MCF 10A (cell line): Measurements from ENCODE around the gene FGG. TPM values are rescaled to one million over a fixed set of nuclear protein-coding genes. Genes with fewer than 3 reads are reported as not detected.

Experiments used
- BruUV-seq: library from RNA; stranded (reverse); fragments of 400-500 nt; replicated peaks from 2 replicates; lab custom pipeline; 2021; lab: Mats Ljungman, UMichigan
- CTCF ChIA-PET: fragments of 300-600 bp; sonication (Branson Sonifier 250); formaldehyde crosslinking; extraction: SDS; loops from one replicate; lab custom pipeline; 2021; ENCODE audit warnings: antibody characterized with exemption, inconsistent platforms; lab: Yijun Ruan, JAX
- POLR2A ChIA-PET: fragments of 300-600, 350-650 bp; sonication (Branson Sonifier 250); formaldehyde crosslinking; extraction: SDS; loops from one replicate; lab custom pipeline; 2020; ENCODE audit warnings: antibody characterized with exemption, inconsistent platforms; lab: Yijun Ruan, JAX
- DNase-seq: peaks from one replicate; pipeline ENCODE4 v3.0.0-alpha.2; 2018; ENCODE audit not compliant: unreplicated experiment
- H3K27ac Mint-ChIP-seq: one replicate; pipeline ENCODE4 v1.8.0; 2022; ENCODE audit warnings: mild to moderate bottlenecking, low read depth, mixed read lengths; ENCODE audit not compliant: unreplicated experiment
- H3K27me3 Mint-ChIP-seq: one replicate; pipeline ENCODE4 v1.8.0; 2022; ENCODE audit warnings: mixed read lengths; ENCODE audit not compliant: insufficient read depth, unreplicated experiment
- H3K36me3 Mint-ChIP-seq: one replicate; pipeline ENCODE4 v1.8.0; 2022; ENCODE audit warnings: mild to moderate bottlenecking, moderate library complexity, mixed read lengths; ENCODE audit not compliant: insufficient read depth, unreplicated experiment
- H3K4me1 Mint-ChIP-seq: one replicate; pipeline ENCODE4 v1.8.0; 2022; ENCODE audit warnings: mixed read lengths; ENCODE audit not compliant: insufficient read depth, unreplicated experiment
- H3K4me3 Mint-ChIP-seq: one replicate; pipeline ENCODE4 v1.8.0; 2022; ENCODE audit warnings: mild to moderate bottlenecking, moderate library complexity, mixed read lengths; ENCODE audit not compliant: unreplicated experiment
- H3K9me3 Mint-ChIP-seq: one replicate; pipeline ENCODE4 v1.8.0; 2022; ENCODE audit warnings: mixed read lengths; ENCODE audit not compliant: unreplicated experiment
- intact Hi-C: fragments of 100-400 bp; cut with micrococcal nuclease; formaldehyde crosslinking; loops from 2 replicates; pipeline ENCODE4 v1.14.1; 2022
- total RNA-seq: library from RNA; stranded (reverse); gene quantifications from 2 replicates; pipeline ENCODE4 v1.2.3, GENCODE V29; 2022
- TF ChIP-seq, protein P1 (sequence below): fragments of 200-600 bp; IDR thresholded peaks from one replicate; pipeline ENCODE4 v1.8.0; 2022; ENCODE audit warnings: antibody characterized with exemption, mild to moderate bottlenecking; ENCODE audit not compliant: unreplicated experiment

FGG gene
- total RNA-seq, 1 experiment from 2014 or later: 3.2 TPM

DNA sequence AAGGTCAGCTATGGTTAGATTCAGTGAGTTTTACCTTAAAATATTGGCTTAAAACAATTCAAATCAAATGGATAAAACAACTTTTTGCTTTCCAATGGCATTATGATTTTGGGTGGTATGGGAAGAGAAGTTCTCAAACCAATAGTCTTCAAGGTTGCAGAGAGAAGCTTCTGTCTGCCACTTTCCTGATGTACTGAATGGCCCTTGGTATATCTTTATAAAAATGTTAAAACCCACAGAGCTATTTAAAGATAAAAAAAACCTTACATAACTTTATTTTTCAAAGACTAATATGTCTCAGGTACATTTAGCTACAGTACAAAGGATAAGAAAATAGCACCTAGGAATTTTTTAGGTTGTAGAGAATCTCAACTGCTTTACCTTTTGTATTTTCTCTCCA, 28.8 kb downstream of the FGG start:
- H3K4me3 Mint-ChIP-seq: no peak overlapping the region
- intact Hi-C loops: no loop called here
- POLR2A ChIA-PET: interaction anchor here (0.5 kb wide), 1 partner anchor 233 kb away, joined by 3 read pairs; no protein-coding TSS in a partner anchor

GRCh38 chr4:154583230-154583629, 29.2 kb downstream of the FGG start:
- H3K27ac Mint-ChIP-seq: no peak overlapping the region
- H3K27me3 Mint-ChIP-seq: no peaks in the 10 kb centered on the region
- POLR2A ChIA-PET: interaction anchor here (0.5 to 0.7 kb wide), 2 partner anchors 116 to 234 kb away, joined by 3 read pairs; no protein-coding TSS in a partner anchor
- no peak overlapping the region for H3K4me3 Mint-ChIP-seq
- no TSS peak for BruUV-seq
- no peak for DNase-seq
- H3K4me1 Mint-ChIP-seq: peaks cover 5% of the 10 kb centered on the region
- TF ChIP-seq, protein P1, sequence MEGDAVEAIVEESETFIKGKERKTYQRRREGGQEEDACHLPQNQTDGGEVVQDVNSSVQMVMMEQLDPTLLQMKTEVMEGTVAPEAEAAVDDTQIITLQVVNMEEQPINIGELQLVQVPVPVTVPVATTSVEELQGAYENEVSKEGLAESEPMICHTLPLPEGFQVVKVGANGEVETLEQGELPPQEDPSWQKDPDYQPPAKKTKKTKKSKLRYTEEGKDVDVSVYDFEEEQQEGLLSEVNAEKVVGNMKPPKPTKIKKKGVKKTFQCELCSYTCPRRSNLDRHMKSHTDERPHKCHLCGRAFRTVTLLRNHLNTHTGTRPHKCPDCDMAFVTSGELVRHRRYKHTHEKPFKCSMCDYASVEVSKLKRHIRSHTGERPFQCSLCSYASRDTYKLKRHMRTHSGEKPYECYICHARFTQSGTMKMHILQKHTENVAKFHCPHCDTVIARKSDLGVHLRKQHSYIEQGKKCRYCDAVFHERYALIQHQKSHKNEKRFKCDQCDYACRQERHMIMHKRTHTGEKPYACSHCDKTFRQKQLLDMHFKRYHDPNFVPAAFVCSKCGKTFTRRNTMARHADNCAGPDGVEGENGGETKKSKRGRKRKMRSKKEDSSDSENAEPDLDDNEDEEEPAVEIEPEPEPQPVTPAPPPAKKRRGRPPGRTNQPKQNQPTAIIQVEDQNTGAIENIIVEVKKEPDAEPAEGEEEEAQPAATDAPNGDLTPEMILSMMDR: no peak
- H3K9me3 Mint-ChIP-seq: no peaks in the 10 kb centered on the region
- intact Hi-C loops: no loop called here
- CTCF ChIA-PET: no interaction called here
- no peaks in the 10 kb centered on the region for H3K36me3 Mint-ChIP-seq

More for the DNA sequence above, 28.8 kb downstream of the FGG start:
- Mint-ChIP-seq H3K27ac (no peak overlapping the region), H3K9me3 (no peaks in the 10 kb centered on the region), H3K36me3 (no peaks in the 10 kb centered on the region), H3K27me3 (no peaks in the 10 kb centered on the region), H3K4me1 (peaks cover 5% of the 10 kb centered on the region)
- BruUV-seq: no TSS peak
- CTCF ChIA-PET: interaction anchor here (0.6 to 3.3 kb wide), 3 partner anchors 24 to 337 kb away, joined by 3 to 13 read pairs (median 4); no protein-coding TSS in a partner anchor
- TF ChIP-seq, protein P1: no peak
- no peak for DNase-seq

DNA sequence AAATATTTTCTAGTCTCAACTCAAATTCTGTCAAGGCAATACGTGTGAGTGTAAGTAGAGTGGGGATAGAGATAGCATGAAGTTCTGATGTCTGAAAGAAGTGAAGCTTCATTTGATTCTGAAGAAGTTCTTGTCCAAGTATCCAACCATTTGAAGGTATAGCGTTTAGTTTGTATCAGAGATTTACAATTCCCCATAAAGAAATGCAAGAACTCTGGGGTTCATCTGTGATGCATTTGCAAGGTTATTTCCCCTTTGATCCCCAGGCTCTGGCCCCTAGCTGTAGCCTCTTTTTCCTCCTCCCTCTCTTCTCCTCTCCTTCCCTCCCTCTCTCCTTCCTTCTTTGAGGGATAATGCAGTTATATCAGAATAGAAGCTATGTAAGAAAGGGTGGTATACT, 29.7 kb downstream of the FGG start:
- intact Hi-C loops: no loop called here
- H3K27ac Mint-ChIP-seq: no peak overlapping the region
- DNase-seq: no peak
- H3K27me3 Mint-ChIP-seq: no peaks in the 10 kb centered on the region
- ChIA-PET POLR2A (interaction anchor here (0.7 kb wide), 1 partner anchor 116 kb away, joined by 3 read pairs; no protein-coding TSS in a partner anchor), CTCF (interaction anchor here (1.0 kb wide), 1 partner anchor 104 kb away, joined by 3 read pairs; no protein-coding TSS in a partner anchor)
- no TSS peak for BruUV-seq
- peaks cover 5% of the 10 kb centered on the region for H3K4me1 Mint-ChIP-seq
- TF ChIP-seq, protein P1: no peak
- H3K4me3 Mint-ChIP-seq: no peak overlapping the region
- H3K36me3 Mint-ChIP-seq: no peaks in the 10 kb centered on the region
- no peaks in the 10 kb centered on the region for H3K9me3 Mint-ChIP-seq

DNA sequence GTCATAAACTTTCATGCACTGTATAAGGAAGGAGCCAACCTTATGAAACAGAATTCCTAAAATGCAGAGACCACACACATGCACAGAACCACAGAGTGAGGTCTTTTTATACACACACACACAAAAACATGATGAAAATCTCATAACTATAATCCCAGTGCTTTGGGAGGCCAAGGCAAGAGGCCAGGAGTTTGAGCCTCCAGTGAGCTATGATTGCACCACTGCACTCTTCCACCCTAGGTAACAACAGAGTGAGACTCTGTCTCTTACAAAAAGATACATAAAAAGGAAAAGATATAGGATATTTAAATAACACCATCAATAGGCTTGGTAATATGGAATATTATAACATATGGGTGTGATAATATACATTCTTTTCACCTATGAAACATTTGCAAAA, 32.5 kb downstream of the FGG start:
- H3K27me3 Mint-ChIP-seq: no peaks in the 10 kb centered on the region
- no peaks in the 10 kb centered on the region for H3K9me3 Mint-ChIP-seq
- no peak for DNase-seq
- ChIA-PET CTCF (no interaction called here), POLR2A (no interaction called here)
- no peak overlapping the region for H3K27ac Mint-ChIP-seq
- no peaks in the 10 kb centered on the region for H3K36me3 Mint-ChIP-seq
- TF ChIP-seq, protein P1: no peak
- BruUV-seq: no TSS peak
- intact Hi-C loops: no loop called here
- H3K4me1 Mint-ChIP-seq: no peaks in the 10 kb centered on the region
- H3K4me3 Mint-ChIP-seq: no peak overlapping the region
